GM18868 (cell line): ENCODE measurements around the gene WFIKKN1.

Experiments
- ATAC-seq: cut with Tn5 transposase; IDR thresholded peaks from one replicate; pipeline ENCODE4 v1.9.1; 2021; ENCODE audit warnings: mild to moderate bottlenecking, moderate library complexity; ENCODE audit not compliant: unreplicated experiment

The WFIKKN1 gene

GRCh38 chr16:652454-653305, 21.9 kb downstream of the WFIKKN1 start:
- no peak for ATAC-seq

- no peak for ATAC-seq
Measured at GRCh38 chr16:654034-654433, 23.2 kb downstream of the WFIKKN1 start.

- ATAC-seq, result no peak
Measured at GRCh38 chr16:657487-657886, 26.7 kb downstream of the WFIKKN1 start.

GRCh38 chr16:658679-659571, 28.1 kb downstream of the WFIKKN1 start:
- no peak for ATAC-seq

- ATAC-seq, result no peak
Measured at GRCh38 chr16:659618-660017, 28.8 kb downstream of the WFIKKN1 start.

- ATAC-seq, result no peak
Measured at GRCh38 chr16:660132-660458, 29.3 kb downstream of the WFIKKN1 start.

- peak; percentile 64 for ATAC-seq
Measured at GRCh38 chr16:660459-661183, 29.8 kb downstream of the WFIKKN1 start.

GRCh38 chr16:661184-661821, 30.5 kb downstream of the WFIKKN1 start:
- peak; percentile 5 for ATAC-seq

GRCh38 chr16:662095-662494, 31.3 kb downstream of the WFIKKN1 start:
- no peak for ATAC-seq

GRCh38 chr16:662597-662996, 31.8 kb downstream of the WFIKKN1 start:
- ATAC-seq, result no peak

GRCh38 chr16:666572-666971, 35.8 kb downstream of the WFIKKN1 start:
- no peak for ATAC-seq

GRCh38 chr16:667113-667779, 36.5 kb downstream of the WFIKKN1 start:
- ATAC-seq, result no peak

- ATAC-seq, result peak; percentile 93
Measured at GRCh38 chr16:667780-668518, 37.2 kb downstream of the WFIKKN1 start, which contains the start of gene RHOT2. RHOT2 (plus strand) TSS chr16:668132; CDS start chr16:668200, 68 bp downstream.

- ATAC-seq, result no peak
Measured at GRCh38 chr16:668519-669171, 37.9 kb downstream of the WFIKKN1 start.

GRCh38 chr16:669666-670065, 38.9 kb downstream of the WFIKKN1 start:
- no peak for ATAC-seq

GRCh38 chr16:670485-671352, 39.9 kb downstream of the WFIKKN1 start:
- ATAC-seq, result no peak

- ATAC-seq, result no peak
Measured at GRCh38 chr16:671353-672131, 40.8 kb downstream of the WFIKKN1 start.
